Epithelial cell of prostate (primary cell): ENCODE measurements around the gene IFT20.
A peak's percentile ranks its signal among the peaks of the same experiment; 100 is the strongest.
"Not testable (repeated sequence)": the region's sequence is repeated elsewhere in the genome, so short reads cannot be mapped to it uniquely, and the experiment has no call there.

ENCODE experiments used
- DNase-seq: peaks from one replicate; pipeline ENCODE4 v3.0.0-alpha.2; 2011; ENCODE audit warnings: low read depth, low spot score
- H3K27ac ChIP-seq: fragments of 450-650 bp; 2 replicates; pipeline ENCODE4 v1.5.1; 2017; ENCODE audit warnings: mild to moderate bottlenecking

The IFT20 gene

DNA sequence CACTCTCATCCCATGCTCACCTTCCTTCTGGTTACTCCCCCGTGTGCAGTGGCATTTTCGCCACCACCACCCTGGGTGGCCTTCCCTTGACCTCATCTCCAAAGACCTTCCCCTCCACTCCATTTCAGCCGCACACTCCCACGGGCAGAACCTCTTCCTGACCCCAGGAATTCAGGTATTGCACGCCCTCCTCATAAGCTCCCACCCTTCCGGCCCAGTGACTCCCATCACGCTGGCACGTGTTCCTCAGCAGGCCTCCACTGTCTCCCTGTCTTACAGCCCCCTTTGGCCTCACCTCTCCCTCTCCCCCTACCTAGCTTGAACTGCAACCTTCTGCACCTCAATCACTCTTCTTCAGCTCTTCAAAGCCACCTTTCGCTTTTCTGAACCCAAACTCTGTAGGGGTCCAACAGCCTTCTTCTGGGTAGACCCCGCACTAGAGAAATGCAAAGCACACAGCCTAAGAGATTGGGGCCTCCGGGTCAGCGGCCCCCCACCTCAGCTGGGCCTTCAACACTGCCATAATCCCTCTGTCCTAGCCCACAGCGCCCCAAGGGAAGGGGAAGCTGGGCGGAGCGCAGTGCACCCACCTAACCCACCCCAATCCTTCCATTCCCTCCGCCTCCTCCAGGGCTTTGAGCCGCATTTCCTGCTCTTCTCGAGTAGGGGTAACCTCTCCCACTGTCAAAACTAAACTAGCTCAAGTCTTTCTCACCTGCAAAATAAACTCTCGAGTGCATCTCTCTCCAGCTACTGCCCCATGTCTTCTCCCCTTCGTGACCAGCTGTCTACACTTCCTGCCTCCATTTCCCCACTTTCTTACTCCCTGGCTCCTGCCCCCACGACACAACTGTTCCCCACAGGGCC is 17.9 kb downstream of the IFT20 start:
- DNase-seq = no peak
- no peak overlapping the region for H3K27ac ChIP-seq

DNA sequence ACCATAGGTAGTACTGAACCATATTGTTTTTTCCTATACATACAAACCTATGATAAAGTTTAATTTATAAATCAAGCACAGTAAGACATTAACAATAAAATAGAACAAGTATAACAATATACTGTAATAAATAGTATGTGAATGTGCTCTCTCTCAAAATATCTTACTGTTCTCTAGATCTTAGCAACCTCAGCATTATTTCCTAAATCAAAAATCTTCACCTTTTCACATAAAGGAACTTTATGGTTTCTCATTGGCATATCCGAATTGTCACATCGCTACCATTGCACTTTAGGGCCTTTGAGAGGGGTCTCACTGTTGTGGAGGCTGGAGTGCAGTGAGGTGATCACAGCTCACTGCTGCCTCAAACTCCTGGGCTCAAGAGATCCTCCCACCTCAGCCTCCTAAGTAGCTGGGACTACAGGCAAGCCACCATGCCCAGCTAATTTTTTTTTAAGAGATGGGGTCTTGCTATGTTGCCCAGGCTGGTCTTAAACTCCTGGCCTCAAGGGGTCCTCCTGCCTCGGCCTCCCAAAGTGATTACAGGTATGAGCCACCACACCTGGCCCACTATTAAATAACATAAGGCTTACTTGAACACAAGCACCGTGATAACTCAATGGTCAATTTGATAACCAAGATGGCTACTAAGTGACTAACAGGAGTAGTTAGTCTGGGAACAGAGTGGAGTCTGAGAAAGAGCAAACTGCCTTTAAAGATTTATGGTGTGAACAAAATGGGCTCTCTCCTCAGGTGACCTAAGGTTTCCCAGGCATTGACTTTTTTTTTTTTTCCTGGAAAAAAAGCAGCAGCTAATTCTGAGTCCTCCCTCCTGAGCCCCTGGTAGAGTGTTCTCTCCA is 19.2 kb downstream of the IFT20 start:
- no peak overlapping the region for H3K27ac ChIP-seq
- DNase-seq = no peak

DNA sequence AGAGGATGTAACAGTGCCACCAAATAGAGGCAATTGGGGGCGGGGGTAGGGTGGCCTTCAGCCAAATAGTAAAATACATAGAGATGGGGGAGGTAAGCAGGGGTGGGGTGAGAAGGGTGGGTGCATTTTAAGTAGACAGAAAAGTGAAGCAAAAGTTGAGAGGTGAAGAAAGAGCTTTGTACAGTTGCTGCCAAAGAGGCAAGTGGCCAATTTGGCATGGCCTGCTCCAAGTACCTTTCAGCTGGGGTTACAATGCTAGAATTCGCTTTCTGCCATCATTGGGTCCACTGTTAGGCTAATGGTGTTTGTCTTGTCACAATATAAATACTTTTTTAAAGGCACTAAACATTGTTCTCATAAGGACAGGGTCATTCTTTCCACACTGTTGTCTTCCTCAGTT is 21.4 kb downstream of the IFT20 start:
- no peak overlapping the region for H3K27ac ChIP-seq
- DNase-seq = no peak

DNA sequence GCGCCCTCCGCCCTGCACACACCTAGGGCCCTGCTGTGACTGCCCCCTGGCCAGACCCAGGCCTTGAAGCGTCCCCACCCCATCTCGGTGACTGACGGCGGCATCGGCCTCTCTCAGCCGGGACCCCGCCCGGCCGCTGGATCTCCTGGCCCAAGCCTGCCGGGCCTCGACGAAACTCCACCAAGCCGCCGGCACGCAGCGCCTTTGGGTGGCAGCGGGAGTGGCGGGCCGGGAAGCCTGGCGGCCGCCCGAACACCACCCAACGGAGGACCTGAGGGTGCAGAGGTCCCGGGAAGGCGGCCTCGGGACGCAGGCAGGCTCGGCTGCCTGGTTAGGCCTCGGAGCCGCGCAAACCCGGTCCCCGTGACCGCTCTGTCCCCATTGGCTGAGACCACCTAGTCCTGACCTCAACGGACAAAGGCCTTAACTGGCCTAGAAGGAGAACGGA is 28.3 kb downstream of the IFT20 start:
- H3K27ac ChIP-seq = no peak overlapping the region
- no peak for DNase-seq

DNA sequence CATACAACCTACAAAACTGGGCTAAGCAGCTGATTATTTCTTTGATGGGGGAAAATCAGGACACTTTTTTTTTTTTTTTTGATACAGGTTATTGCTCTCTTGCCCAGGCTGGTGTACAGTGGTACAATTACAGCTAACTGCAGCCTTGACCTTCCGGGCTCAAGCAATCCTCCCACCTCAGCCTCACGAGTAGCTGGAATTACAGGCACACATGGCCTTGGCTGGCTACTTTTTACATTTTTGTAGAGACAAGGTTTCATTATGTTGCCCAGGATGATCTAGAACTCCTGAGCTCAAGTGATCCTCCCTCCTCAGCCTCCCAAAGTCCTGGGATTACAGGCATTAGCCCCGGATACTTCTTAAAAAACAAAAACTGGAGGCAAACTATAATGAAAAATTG is 36.8 kb downstream of the IFT20 start:
- H3K27ac ChIP-seq = no peak overlapping the region
- DNase-seq = no peak

DNA sequence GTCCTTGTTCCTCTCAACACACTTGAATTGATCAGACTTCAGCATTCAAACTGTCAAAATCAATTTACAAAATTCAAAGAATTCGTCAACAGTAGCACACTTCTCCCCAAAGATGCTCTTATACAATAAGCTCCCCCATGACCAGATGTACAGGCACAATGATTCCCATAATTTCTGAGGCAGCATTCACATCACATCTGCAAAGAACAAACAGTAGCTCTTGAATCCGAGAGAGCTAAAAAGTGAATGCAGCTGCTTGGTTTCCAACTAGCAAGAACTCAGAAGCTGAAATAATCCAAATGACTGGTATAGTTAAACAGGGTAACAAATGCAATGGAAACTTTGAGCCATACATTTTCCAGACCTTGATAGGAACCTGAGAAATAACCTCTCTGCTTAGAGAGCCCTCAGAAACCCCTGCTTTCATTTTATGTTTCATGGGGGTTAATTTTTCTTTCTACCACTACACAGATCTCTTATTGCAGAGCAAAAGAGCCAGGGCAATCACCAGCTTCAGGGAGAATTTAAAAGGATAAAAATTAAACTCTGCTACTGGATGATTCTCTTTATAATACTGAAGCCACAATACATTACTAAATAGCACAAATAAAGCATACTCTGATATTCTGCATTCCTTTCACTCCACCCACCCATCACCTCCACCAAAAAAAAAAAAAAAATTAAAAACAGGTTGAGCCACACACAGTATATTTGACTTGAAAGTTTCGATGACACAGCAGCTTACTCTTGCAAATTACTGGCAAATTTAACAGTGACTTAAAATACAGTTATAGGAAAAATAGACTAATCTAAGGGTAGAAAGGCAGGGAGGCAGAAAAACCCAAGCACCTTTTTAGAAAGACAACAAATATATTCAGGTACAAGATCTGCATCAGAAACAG is 39.3 kb downstream of the IFT20 start:
- H3K27ac ChIP-seq = no peak overlapping the region
- DNase-seq = no peak

DNA sequence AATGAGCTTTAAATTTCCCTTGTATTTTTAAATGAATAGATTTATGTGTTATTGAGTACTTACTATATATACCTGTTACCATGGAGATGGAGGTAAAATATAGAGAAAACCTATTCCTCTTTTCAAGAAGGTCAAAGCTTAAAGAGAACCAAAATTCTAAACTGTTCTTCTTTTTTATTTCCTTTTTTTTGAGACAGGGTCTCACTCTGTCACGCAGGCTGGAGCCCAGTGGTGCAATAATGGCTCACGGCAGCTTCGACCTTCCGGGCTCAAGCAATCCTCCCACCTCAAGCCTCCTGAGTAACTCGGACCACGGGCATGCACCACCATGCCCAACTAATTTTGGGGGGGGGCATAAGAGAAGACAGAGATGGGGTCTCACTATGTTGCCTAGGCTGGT is 41.3 kb downstream of the IFT20 start:
- no peak overlapping the region for H3K27ac ChIP-seq
- no peak for DNase-seq

DNA sequence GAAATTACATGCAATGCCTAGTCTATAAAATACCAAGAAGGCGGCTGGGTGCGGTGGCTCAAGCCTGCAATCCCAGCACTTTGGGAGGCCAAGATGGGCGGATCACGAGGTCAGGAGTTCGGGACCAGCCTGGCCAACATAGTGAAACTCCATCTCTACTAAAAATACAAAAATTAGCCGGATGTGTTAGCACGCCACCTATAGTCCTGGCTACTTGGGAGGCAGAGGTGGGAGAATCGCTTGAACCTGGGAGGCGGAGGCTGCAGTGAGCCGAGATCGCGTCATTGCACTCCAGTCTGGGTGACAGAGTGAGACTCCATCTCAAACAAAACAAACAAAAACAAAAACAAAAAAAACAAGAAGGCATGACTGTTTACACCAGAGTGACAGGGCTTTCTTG is 42.4 kb downstream of the IFT20 start:
- not testable (repeated sequence) for DNase-seq, H3K27ac ChIP-seq

DNA sequence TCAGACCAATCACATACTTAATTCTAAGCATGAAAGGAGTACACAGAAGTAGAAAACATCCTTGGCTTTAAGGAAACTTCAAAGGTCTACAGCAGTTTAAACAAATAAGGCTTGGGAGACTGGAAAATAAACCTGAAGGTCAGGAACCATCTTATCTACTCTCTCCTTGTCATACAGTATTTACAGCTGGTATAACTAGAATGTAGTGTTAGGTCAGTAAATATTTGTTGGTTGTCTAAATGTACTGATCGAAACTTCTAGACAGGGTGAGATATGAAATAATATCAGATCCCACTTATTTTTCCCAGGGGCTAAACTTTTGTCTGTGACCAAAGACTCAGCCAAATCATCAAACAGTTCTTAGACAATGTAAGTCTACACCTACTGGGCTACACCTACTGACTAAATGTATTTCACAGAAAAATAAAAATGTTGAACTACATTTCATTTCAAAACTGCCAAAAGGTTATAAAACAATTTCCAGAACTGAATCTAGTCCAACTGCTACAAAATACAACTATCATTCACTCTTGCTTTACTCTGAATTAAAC is 43.4 kb downstream of the IFT20 start:
- DNase-seq = no peak
- H3K27ac ChIP-seq = no peak overlapping the region

DNA sequence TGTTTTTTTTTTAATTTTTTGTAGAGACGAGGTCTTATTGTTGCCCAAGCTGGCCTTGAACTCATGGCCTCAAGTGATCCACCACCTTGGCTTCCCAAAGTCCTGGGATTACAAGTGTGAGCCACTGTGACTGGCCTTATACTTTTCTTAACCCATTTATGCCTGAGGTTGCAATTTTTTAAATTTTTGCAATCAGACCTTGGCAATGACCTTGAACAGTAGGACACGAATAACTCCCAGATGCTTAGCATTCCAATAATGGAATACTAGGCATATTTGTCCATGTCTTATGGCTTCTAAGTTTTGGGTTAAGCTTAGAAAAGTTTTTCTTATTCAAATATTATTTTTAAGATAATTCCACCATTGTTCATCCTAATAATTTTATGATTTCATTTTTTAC is 44.6 kb downstream of the IFT20 start:
- no peak for DNase-seq

DNA sequence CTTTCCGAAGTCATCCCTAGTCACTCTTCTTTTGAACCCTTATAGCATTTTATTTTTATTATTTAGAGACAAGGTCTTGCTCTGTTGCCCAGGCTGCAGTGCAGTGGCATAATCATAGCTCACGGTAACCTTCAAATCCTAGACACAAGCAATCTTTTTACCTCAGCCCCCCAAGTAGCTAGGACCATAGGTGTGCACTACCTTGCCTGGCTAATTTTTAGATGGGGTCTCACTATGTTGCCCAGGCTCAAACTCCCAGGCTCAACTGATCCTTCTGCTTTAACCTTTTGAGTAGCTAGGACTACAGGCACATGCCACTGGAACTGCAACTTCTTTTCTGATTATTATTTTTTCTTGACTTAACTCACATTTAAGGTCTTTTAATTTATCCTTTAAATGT is 49.3 kb downstream of the IFT20 start:
- no peak overlapping the region for H3K27ac ChIP-seq

More for the DNA sequence above, 44.6 kb downstream of the IFT20 start:
- H3K27ac ChIP-seq = no peak overlapping the region

DNA sequence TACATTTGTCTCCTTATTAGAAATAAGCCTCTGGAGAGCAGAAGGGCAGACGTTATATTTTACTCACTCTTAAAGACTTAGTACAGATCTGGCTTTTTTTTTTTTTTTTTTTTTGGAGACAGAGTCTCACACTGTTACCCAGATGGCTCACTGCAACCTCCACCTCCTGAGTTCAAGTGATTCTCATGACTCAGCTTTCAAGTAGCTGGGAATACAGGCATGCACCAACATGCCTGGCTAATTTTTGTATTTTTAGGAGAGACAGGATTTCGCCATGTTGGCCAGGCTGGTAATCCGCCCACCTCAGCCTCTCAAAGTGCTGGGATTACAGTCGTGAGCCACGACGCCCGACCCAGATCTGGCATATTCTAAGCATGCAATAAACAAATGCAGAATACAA is 52.7 kb downstream of the IFT20 start:
- H3K27ac ChIP-seq = peak overlapping the region; percentile 27
- DNase-seq = peak; percentile 53

More for the DNA sequence above, 49.3 kb downstream of the IFT20 start:
- no peak for DNase-seq

DNA sequence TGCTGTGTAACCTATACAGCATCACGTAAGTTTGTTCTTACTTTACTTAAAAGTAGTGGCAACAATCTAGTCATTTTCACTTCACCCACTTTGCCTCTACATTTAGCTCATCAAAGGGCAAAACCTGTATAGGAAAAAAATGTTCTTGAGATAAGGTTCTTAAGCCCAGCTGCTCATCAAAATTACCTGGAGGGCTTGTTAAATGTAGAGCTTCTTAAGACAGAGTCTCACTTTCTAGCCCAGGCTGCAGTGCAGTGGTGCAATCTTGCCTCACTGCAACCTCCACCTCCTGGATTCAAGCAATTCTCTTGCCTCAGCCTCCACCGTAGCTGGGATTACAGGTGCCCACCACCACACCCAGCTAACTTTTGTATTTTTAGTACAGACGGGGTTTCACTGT is 54.4 kb downstream of the IFT20 start:
- no peak for DNase-seq
- H3K27ac ChIP-seq = no peak overlapping the region

DNA sequence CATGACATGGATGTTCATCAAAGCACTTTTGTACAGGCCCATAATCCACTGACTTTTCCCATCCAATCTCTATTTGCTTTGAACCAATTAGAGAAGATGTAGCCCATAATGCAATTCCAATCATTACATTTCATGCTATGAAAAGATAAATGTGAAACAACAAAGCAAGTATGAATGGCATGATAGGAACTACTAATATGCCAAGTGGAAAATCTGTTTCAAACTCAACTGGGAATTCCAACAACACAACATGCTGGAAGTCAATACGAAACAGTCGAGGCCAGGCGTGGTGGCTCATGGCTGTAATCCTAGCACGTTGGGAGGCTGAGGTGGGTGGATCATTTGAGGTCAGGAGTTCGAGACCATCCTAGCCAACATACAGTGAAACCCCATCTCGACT is 55.9 kb downstream of the IFT20 start:
- H3K27ac ChIP-seq = no peak overlapping the region
- DNase-seq = no peak
